H9 (cell line): ENCODE data around the gene HASPIN. TPM values are rescaled to one million over a fixed set of nuclear protein-coding genes. Genes with fewer than 3 reads are reported as not detected.

Source experiments
- DNase-seq: peaks from one replicate; pipeline ENCODE4 v3.0.0-alpha.2; 2017
- H2AFZ ChIP-seq: one replicate; pipeline ENCODE4 v1.6.1; 2013; ENCODE audit warnings: mild to moderate bottlenecking, low read length, control low read depth, moderate library complexity
- H2AK5ac ChIP-seq: 2 replicates; pipeline ENCODE4 v1.6.1; 2013; ENCODE audit warnings: low read length, control low read depth, mixed read lengths; ENCODE audit not compliant: insufficient read length
- H2BK120ac ChIP-seq: one replicate; pipeline ENCODE4 v1.6.1; 2013; ENCODE audit warnings: low read depth, mild to moderate bottlenecking, low read length, control low read depth, inconsistent platforms; ENCODE audit not compliant: poor library complexity, severe bottlenecking
- H2BK12ac ChIP-seq: 2 replicates; pipeline ENCODE4 v1.6.1; 2013; ENCODE audit warnings: low read length, control low read depth, mixed read lengths, low read depth; ENCODE audit not compliant: insufficient read length
- H2BK15ac ChIP-seq: 2 replicates; pipeline ENCODE4 v1.6.1; 2013; ENCODE audit warnings: low read depth, low read length, control low read depth
- H2BK20ac ChIP-seq: one replicate; pipeline ENCODE4 v1.6.1; 2013; ENCODE audit warnings: low read depth, mild to moderate bottlenecking, low read length, control low read depth, inconsistent platforms; ENCODE audit not compliant: poor library complexity, severe bottlenecking
- H2BK5ac ChIP-seq: 2 replicates; pipeline ENCODE4 v1.6.1; 2013; ENCODE audit warnings: low read length, control low read depth, mixed read lengths; ENCODE audit not compliant: insufficient read length
- H3K14ac ChIP-seq: 2 replicates; pipeline ENCODE4 v1.6.1; 2013; ENCODE audit warnings: low read length, control low read depth; ENCODE audit not compliant: insufficient read depth
- H3K18ac ChIP-seq: 2 replicates; pipeline ENCODE4 v1.6.1; 2013; ENCODE audit warnings: low read depth, mild to moderate bottlenecking, mixed read lengths, low read length, control low read depth; ENCODE audit not compliant: insufficient read length
- H3K23ac ChIP-seq: 2 replicates; pipeline ENCODE4 v1.6.1; 2013; ENCODE audit warnings: low read length, control low read depth, mixed read lengths, low read depth; ENCODE audit not compliant: insufficient read length
- H3K23me2 ChIP-seq: 2 replicates; pipeline ENCODE4 v1.6.1; 2013; ENCODE audit warnings: low read depth, mild to moderate bottlenecking, mixed read lengths, low read length, control low read depth; ENCODE audit not compliant: insufficient read length, poor library complexity, severe bottlenecking
- H3K27ac ChIP-seq: 2 replicates; pipeline ENCODE4 v1.5.1; 2013; ENCODE audit warnings: low read length, control low read depth, mixed read lengths, low read depth; ENCODE audit not compliant: insufficient read length
- H3K27me3 ChIP-seq: 2 replicates; pipeline ENCODE4 v1.6.1; 2013; ENCODE audit warnings: low read length, control low read depth, inconsistent platforms; ENCODE audit not compliant: insufficient read depth
- H3K4ac ChIP-seq: 2 replicates; pipeline ENCODE4 v1.6.1; 2013; ENCODE audit warnings: low read depth, mild to moderate bottlenecking, control low read depth, inconsistent platforms, low read length, moderate library complexity
- H3K4me1 ChIP-seq: 2 replicates; pipeline ENCODE4 v1.6.1; 2013; ENCODE audit warnings: low read length, control low read depth, inconsistent platforms; ENCODE audit not compliant: insufficient read depth
- H3K4me2 ChIP-seq: 2 replicates; pipeline ENCODE4 v1.6.1; 2013; ENCODE audit warnings: low read length, control low read depth, mixed read lengths; ENCODE audit not compliant: insufficient read length, insufficient read depth
- H3K56ac ChIP-seq: 2 replicates; pipeline ENCODE4 v1.6.1; 2013; ENCODE audit warnings: low read depth, mild to moderate bottlenecking, mixed read lengths, low read length, control low read depth; ENCODE audit not compliant: insufficient read length
- H3K79me1 ChIP-seq: 2 replicates; pipeline ENCODE4 v1.6.1; 2013; ENCODE audit warnings: low read depth, mild to moderate bottlenecking, moderate library complexity, low read length, control low read depth, inconsistent platforms; ENCODE audit not compliant: insufficient read depth, poor library complexity, severe bottlenecking
- H3K79me2 ChIP-seq: 2 replicates; pipeline ENCODE4 v1.6.1; 2013; ENCODE audit warnings: low read length, control low read depth, inconsistent platforms; ENCODE audit not compliant: insufficient read depth
- H3K9ac ChIP-seq: 2 replicates; pipeline ENCODE4 v1.6.1; 2013; ENCODE audit warnings: low read length, control low read depth, mixed read lengths; ENCODE audit not compliant: insufficient read length; ENCODE audit errors: extremely low read depth
- H3K9me3 ChIP-seq: one replicate; pipeline ENCODE4 v1.6.1; 2013; ENCODE audit warnings: low read depth, low read length, inconsistent platforms; ENCODE audit not compliant: control insufficient read depth
- H3T11ph ChIP-seq: one replicate; pipeline ENCODE4 v1.6.1; 2013; ENCODE audit warnings: mild to moderate bottlenecking, low read length, control low read depth, inconsistent platforms
- H4K20me1 ChIP-seq: one replicate; pipeline ENCODE4 v1.6.1; 2013; ENCODE audit not compliant: control insufficient read depth, insufficient read length, insufficient read depth
- H4K5ac ChIP-seq: 2 replicates; pipeline ENCODE4 v1.6.1; 2013; ENCODE audit warnings: low read depth, mild to moderate bottlenecking, mixed read lengths, low read length, control low read depth; ENCODE audit not compliant: insufficient read length
- H4K8ac ChIP-seq: replicated peaks from 2 replicates; pipeline ENCODE4 v1.6.1; 2013; ENCODE audit warnings: low read length, control low read depth, mixed read lengths, low read depth; ENCODE audit not compliant: insufficient read length
- H4K91ac ChIP-seq: 2 replicates; pipeline ENCODE4 v1.6.1; 2013; ENCODE audit warnings: low read depth, mild to moderate bottlenecking, moderate library complexity, mixed read lengths, low read length, control low read depth; ENCODE audit not compliant: insufficient read length
- H3K27ac Mint-ChIP-seq, 3 experiments: 2 replicates in 2 of 3; 3 replicates in 1 of 3; pipeline ENCODE4 v1.8.0; 2020 to 2021; ENCODE audit warnings: mixed read lengths in 3 of 3, mild to moderate bottlenecking in 1 of 3, moderate library complexity in 1 of 3
- H3K27me3 Mint-ChIP-seq: 2 replicates; pipeline ENCODE4 v1.8.0; 2021; ENCODE audit warnings: low read depth, mild to moderate bottlenecking, moderate library complexity, mixed read lengths
- H3K36me3 Mint-ChIP-seq, 3 experiments: 2 replicates in 2 of 3; 3 replicates in 1 of 3; pipeline ENCODE4 v1.8.0; 2020 to 2021; ENCODE audit warnings: low read depth in 3 of 3, mixed read lengths in 3 of 3; ENCODE audit not compliant: insufficient read depth in 1 of 3
- H3K4me1 Mint-ChIP-seq, 2 experiments: 2 replicates each; pipeline ENCODE4 v1.8.0; 2020; ENCODE audit warnings: mixed read lengths in 2 of 2
- H3K4me3 Mint-ChIP-seq, 2 experiments: 2 replicates in 1 of 2; 3 replicates in 1 of 2; pipeline ENCODE4 v1.8.0; 2020 to 2021; ENCODE audit warnings: mild to moderate bottlenecking in 2 of 2, mixed read lengths in 2 of 2, moderate library complexity in 1 of 2
- H3K9me3 Mint-ChIP-seq, 2 experiments: 2 replicates in 1 of 2; 3 replicates in 1 of 2; pipeline ENCODE4 v1.8.0; 2020; ENCODE audit warnings: mild to moderate bottlenecking in 2 of 2, mixed read lengths in 2 of 2, moderate library complexity in 1 of 2
- WGBS: extraction: QIAGEN DNeasy Blood & Tissue Kit; methylation state at CpG from one replicate; pipeline ENCODE4 v1.1.7; 2013; ENCODE audit warnings: missing lambda C conversion rate, low lambda C conversion rate, mixed read lengths; ENCODE audit not compliant: insufficient read length; ENCODE audit errors: extremely low coverage; 5-methylcytosine and 5-hydroxymethylcytosine counted together
- total RNA-seq: library from RNA; stranded (reverse); gene quantifications from 2 replicates; pipeline ENCODE4 v1.2.1, GENCODE V29; 2021
- TF ChIP-seq, protein P1 (sequence below): fragments of 200-600 bp; sonication (generic); conservative IDR thresholded peaks from 3 replicates; pipeline ENCODE4 v1.8.0; 2021; ENCODE audit warnings: antibody characterized with exemption, mild to moderate bottlenecking

The HASPIN gene
- total RNA-seq, 1 experiment from 2014 or later = 26.6 TPM

DNA sequence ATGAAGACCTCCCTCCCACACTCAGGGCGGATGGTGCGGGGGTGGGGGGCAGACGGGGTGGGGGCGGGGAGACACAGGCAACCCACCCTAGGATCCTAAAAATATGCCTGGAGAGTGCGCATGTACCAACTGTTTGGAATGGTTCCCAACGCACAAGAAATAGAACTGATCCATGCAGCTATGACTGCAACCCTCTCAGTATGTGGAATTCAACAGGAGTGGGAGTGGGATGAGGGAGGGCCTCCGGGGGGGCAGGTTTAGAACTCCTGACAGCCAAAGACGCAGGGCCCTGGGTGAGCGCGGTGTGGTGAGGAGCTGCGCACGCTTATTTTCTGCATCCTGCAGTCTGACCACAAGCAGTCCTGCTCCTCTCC is 26.6 kb upstream of the HASPIN start:
- H2BK20ac ChIP-seq = no peak overlapping the region
- no peaks in the 10 kb centered on the region for H3K79me2 ChIP-seq
- no peak overlapping the region for H2BK120ac ChIP-seq
- no peaks in the 10 kb centered on the region for H3K79me1 ChIP-seq
- Mint-ChIP-seq H3K4me3 (no peak overlapping the region), H3K27me3 (peaks cover 44% of the 10 kb centered on the region), H3K9me3 (no peaks in the 10 kb centered on the region; a peak in 1 of 5 replicates), H3K4me1 (peaks cover 5 to 16% of the 10 kb centered on the region in 2 experiments), H3K27ac (no peak overlapping the region), H3K36me3 (peaks cover 0 to 3% (median 0%) of the 10 kb centered on the region in 3 experiments; a peak in 3 of 7 replicates)
- H3K27me3 ChIP-seq = no peaks in the 10 kb centered on the region
- no peaks in the 10 kb centered on the region for H4K20me1 ChIP-seq
- H4K8ac ChIP-seq = no peak overlapping the region
- H2BK12ac ChIP-seq = no peak overlapping the region
- H3K4me2 ChIP-seq = no peak overlapping the region
- H3K9me3 ChIP-seq = no peaks in the 10 kb centered on the region
- H2BK15ac ChIP-seq = no peak overlapping the region
- no peaks in the 10 kb centered on the region for H3K4me1 ChIP-seq
- WGBS = no CpG with 5 or more reads among the region's 12 CpGs
- H4K91ac ChIP-seq = no peak overlapping the region
- no peak overlapping the region for H3K18ac ChIP-seq
- no peak overlapping the region for H2AFZ ChIP-seq
- H3T11ph ChIP-seq = no peak overlapping the region
- no peak overlapping the region for H3K27ac ChIP-seq
- no peak overlapping the region for H2AK5ac ChIP-seq
- no peak overlapping the region for H3K14ac ChIP-seq
- TF ChIP-seq, protein P1, sequence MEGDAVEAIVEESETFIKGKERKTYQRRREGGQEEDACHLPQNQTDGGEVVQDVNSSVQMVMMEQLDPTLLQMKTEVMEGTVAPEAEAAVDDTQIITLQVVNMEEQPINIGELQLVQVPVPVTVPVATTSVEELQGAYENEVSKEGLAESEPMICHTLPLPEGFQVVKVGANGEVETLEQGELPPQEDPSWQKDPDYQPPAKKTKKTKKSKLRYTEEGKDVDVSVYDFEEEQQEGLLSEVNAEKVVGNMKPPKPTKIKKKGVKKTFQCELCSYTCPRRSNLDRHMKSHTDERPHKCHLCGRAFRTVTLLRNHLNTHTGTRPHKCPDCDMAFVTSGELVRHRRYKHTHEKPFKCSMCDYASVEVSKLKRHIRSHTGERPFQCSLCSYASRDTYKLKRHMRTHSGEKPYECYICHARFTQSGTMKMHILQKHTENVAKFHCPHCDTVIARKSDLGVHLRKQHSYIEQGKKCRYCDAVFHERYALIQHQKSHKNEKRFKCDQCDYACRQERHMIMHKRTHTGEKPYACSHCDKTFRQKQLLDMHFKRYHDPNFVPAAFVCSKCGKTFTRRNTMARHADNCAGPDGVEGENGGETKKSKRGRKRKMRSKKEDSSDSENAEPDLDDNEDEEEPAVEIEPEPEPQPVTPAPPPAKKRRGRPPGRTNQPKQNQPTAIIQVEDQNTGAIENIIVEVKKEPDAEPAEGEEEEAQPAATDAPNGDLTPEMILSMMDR = no peak
- no peak overlapping the region for H3K4ac ChIP-seq
- DNase-seq = no peak
- H3K23ac ChIP-seq = no peak overlapping the region
- H4K5ac ChIP-seq = no peak overlapping the region
- H3K56ac ChIP-seq = no peak overlapping the region
- H3K9ac ChIP-seq = no peak overlapping the region
- peaks cover 4% of the 10 kb centered on the region for H3K23me2 ChIP-seq
- H2BK5ac ChIP-seq = no peak overlapping the region
